Fibroblast of lung (primary cell): ENCODE results near the gene SPAG8.

Experiments used
- CTCF ChIP-seq, 2 donors: IDR thresholded peaks in 1 of 2; conservative IDR thresholded peaks in 1 of 2; 1 replicate in 1 of 2; 2 replicates in 1 of 2; pipeline ENCODE4 v1.5.1; 2011 to 2012; ENCODE audit warnings: low read length in 2 of 2, control low read depth in 1 of 2, inconsistent platforms in 1 of 2, low read depth in 1 of 2, mild to moderate bottlenecking in 1 of 2
- EZH2 ChIP-seq: IDR thresholded peaks from 2 replicates; pipeline ENCODE4 v1.5.1; 2012; ENCODE audit warnings: low read length, control low read depth, mild to moderate bottlenecking; ENCODE audit errors: missing control alignments

DNA sequence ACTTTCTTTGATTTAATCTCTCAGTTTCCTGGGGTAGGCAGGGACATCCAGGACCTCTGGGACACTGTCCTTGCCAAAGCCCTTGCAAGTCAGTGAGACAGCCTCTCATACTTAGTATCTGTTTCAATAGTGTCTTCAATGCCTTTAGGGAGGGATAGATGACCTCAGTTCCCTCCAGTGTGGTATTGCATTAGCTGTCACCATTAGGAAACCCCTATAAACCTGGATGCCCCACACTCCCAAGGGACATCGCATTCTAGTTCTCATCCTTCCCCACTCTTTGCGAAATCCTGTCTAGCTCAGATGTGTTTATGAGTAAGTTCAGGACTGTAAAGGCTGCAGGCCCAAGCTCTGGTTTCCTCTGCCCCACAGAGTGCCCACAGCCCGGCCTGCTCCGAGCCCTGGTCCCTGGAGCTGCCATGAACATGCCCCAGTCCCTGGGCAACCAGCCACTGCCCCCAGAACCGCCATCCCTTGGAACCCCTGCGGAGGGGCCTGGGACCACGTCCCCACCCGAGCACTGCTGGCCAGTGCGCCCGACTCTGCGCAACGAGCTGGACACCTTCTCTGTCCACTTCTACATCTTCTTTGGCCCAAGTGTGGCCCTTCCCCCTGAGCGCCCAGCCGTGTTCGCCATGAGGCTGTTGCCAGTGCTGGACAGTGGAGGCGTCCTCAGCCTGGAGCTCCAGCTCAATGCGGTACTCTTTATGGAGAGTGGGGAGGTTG, 30.1 kb upstream of the SPAG8 start:
- TF ChIP-seq CTCF (conservative IDR thresholded peaks at IDR 0.05 in 1 of 2, IDR thresholded peaks at IDR 0.05 in 1 of 2; ENCODE audit: low read depth in 1 of 2, low read length in 2 of 2) (no peak), EZH2 (no peak)
